PC-3 (cell line): Measurements from ENCODE around the gene TFEB.

Experiments used
- EZH2 ChIP-seq: fragments of 300-600 bp; sonication (generic); IDR thresholded peaks from one replicate; pipeline ENCODE4 v1.6.1; 2017; ENCODE audit warnings: antibody characterized with exemption, mild to moderate bottlenecking, low read length; ENCODE audit not compliant: unreplicated experiment
- EZH2phosphoT487 ChIP-seq: fragments of 300-600 bp; sonication (generic); IDR thresholded peaks from 2 replicates; pipeline ENCODE4 v1.6.1; 2018; ENCODE audit warnings: mild to moderate bottlenecking, antibody characterized with exemption, low read length, borderline replicate concordance
- TF ChIP-seq, protein P1 (sequence below): fragments of 300-600 bp; sonication (generic); conservative IDR thresholded peaks from 2 replicates; pipeline ENCODE4 v1.5.1; 2017; ENCODE audit warnings: antibody characterized with exemption, low read depth, mild to moderate bottlenecking, low read length

DNA sequence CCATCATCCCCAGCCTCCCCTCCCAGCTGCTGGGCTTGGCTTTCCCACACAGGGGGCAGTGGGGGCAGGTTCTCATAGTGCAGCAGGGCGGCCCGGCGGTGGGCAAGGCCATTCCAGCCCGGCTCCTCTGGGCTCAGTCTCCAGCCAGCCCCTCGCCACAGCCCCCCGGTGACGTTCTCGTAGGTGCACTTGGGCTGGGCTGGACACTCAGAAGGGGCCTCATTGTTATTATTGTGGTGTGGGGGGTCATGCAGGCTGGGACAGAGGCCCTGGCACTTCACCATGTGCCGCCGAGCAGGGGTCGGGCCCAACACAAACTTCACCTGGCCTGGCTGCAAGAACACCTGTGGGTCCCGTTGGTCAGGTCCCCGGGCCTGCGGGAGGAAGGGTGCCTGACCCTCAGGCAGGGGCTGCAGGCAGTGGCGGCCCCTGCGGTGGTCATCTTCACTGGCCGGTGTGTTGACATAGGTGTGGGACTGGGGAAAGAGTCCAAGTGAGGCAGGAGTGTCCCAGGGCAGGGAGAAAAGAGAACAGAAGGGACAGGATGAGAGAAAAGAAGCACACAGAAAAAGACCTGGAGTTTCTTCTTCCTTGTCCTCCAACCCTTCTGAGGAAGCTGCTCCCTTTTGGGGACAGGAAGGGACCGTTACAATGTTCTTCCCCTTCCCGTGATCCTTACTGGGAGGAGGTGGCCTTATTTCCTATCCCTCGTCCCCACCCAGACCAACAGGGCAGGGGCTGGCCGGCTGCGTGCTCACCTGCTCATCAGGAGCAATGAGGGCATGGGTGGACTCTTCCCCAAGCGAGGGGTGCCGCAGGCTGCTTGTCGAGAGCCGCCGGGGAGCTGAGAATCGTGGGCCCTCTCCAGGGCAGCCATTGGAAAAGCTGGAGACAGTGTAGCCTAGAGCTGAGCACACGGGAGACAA is 35.9 kb upstream of the TFEB start:
- TF ChIP-seq, protein P1, sequence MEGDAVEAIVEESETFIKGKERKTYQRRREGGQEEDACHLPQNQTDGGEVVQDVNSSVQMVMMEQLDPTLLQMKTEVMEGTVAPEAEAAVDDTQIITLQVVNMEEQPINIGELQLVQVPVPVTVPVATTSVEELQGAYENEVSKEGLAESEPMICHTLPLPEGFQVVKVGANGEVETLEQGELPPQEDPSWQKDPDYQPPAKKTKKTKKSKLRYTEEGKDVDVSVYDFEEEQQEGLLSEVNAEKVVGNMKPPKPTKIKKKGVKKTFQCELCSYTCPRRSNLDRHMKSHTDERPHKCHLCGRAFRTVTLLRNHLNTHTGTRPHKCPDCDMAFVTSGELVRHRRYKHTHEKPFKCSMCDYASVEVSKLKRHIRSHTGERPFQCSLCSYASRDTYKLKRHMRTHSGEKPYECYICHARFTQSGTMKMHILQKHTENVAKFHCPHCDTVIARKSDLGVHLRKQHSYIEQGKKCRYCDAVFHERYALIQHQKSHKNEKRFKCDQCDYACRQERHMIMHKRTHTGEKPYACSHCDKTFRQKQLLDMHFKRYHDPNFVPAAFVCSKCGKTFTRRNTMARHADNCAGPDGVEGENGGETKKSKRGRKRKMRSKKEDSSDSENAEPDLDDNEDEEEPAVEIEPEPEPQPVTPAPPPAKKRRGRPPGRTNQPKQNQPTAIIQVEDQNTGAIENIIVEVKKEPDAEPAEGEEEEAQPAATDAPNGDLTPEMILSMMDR = no peak
- TF ChIP-seq EZH2 (no peak), EZH2phosphoT487 (no peak)
